ENCODE measurements around the gene CLEC2L.

- TF ChIP-seq, protein P1, sequence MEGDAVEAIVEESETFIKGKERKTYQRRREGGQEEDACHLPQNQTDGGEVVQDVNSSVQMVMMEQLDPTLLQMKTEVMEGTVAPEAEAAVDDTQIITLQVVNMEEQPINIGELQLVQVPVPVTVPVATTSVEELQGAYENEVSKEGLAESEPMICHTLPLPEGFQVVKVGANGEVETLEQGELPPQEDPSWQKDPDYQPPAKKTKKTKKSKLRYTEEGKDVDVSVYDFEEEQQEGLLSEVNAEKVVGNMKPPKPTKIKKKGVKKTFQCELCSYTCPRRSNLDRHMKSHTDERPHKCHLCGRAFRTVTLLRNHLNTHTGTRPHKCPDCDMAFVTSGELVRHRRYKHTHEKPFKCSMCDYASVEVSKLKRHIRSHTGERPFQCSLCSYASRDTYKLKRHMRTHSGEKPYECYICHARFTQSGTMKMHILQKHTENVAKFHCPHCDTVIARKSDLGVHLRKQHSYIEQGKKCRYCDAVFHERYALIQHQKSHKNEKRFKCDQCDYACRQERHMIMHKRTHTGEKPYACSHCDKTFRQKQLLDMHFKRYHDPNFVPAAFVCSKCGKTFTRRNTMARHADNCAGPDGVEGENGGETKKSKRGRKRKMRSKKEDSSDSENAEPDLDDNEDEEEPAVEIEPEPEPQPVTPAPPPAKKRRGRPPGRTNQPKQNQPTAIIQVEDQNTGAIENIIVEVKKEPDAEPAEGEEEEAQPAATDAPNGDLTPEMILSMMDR (IDR thresholded peaks at IDR 0.05; ENCODE audit: borderline replicate concordance, extremely low read depth, low read length, poor library complexity, severe bottlenecking): no peak
- TF ChIP-seq EZH2 (IDR thresholded peaks at IDR 0.05; ENCODE audit: borderline replicate concordance, low read depth, low read length, severe bottlenecking): no peak
Observed at GRCh38 chr7:139571651-139572050, 48.2 kb downstream of the CLEC2L start.

Measured in DND-41 (cell line).